GM21390 (cell line): ENCODE data around the gene ATG7.

Experiments
- ATAC-seq: cut with Tn5 transposase; IDR thresholded peaks from one replicate; pipeline ENCODE4 v1.9.1; 2021; ENCODE audit not compliant: unreplicated experiment

The ATG7 gene

GRCh38 chr3:11548721-11549131, 276.5 kb downstream of the ATG7 start:
- no peak for ATAC-seq

GRCh38 chr3:11549580-11550140, 277.5 kb downstream of the ATG7 start:
- ATAC-seq, result no peak

- no peak for ATAC-seq
These were observed 278.8 kb downstream of the ATG7 start for GRCh38 chr3:11551036-11551435.

- no peak for ATAC-seq
These were observed 280.4 kb downstream of the ATG7 start for GRCh38 chr3:11552289-11553264.

GRCh38 chr3:11553436-11554235, 281.4 kb downstream of the ATG7 start:
- ATAC-seq, result no peak

GRCh38 chr3:11554236-11554610, 282.0 kb downstream of the ATG7 start:
- no peak for ATAC-seq

GRCh38 chr3:11554666-11555065, 282.5 kb downstream of the ATG7 start:
- ATAC-seq, result no peak

- no peak for ATAC-seq
These were observed 283.1 kb downstream of the ATG7 start for GRCh38 chr3:11555211-11555782.

GRCh38 chr3:11555881-11556633, 283.9 kb downstream of the ATG7 start:
- no peak for ATAC-seq

- no peak for ATAC-seq
These were observed 284.9 kb downstream of the ATG7 start for GRCh38 chr3:11556851-11557644.

- ATAC-seq, result no peak
These were observed 285.8 kb downstream of the ATG7 start for GRCh38 chr3:11558002-11558401.

- no peak for ATAC-seq
These were observed 286.3 kb downstream of the ATG7 start for GRCh38 chr3:11558411-11558903.

GRCh38 chr3:11558918-11559815, 287.0 kb downstream of the ATG7 start:
- ATAC-seq, result no peak

- no peak for ATAC-seq
These were observed 287.8 kb downstream of the ATG7 start for GRCh38 chr3:11559816-11560633.

- no peak for ATAC-seq
These were observed 288.5 kb downstream of the ATG7 start for GRCh38 chr3:11560746-11561145.

GRCh38 chr3:11562277-11562881, 290.2 kb downstream of the ATG7 start:
- no peak for ATAC-seq

- ATAC-seq, result no peak
These were observed 291.1 kb downstream of the ATG7 start for GRCh38 chr3:11563159-11563864.
